Skeletal muscle satellite cell (primary cell): ENCODE results near the gene CENPS. TPM values are rescaled to one million over a fixed set of nuclear protein-coding genes. Genes with fewer than 3 reads are reported as not detected.
A peak's percentile ranks its signal among the peaks of the same experiment; 100 is the strongest.

Experiments
- H3K27me3 ChIP-seq: 2 replicates; pipeline ENCODE4 v1.7.0; 2013; ENCODE audit warnings: low read length; ENCODE audit not compliant: control insufficient read depth, insufficient read depth
- H3K36me3 ChIP-seq: 2 replicates; pipeline ENCODE4 v1.7.0; 2013; ENCODE audit warnings: mild to moderate bottlenecking, control low read depth, low read length; ENCODE audit not compliant: insufficient read depth
- H3K4me1 ChIP-seq: 2 replicates; pipeline ENCODE4 v1.7.0; 2013; ENCODE audit warnings: low read length; ENCODE audit not compliant: control insufficient read depth, insufficient read depth
- H3K4me2 ChIP-seq: 2 replicates; pipeline ENCODE4 v1.7.0; 2013; ENCODE audit warnings: mild to moderate bottlenecking, low read length
- H3K4me3 ChIP-seq: 2 replicates; pipeline ENCODE4 v1.7.0; 2013; ENCODE audit warnings: low read length
- H3K9ac ChIP-seq: 2 replicates; pipeline ENCODE4 v1.7.0; 2013; ENCODE audit warnings: mild to moderate bottlenecking, low read depth, low read length, moderate library complexity
- H3K9me3 ChIP-seq: replicated peaks from 2 replicates; pipeline ENCODE4 v1.7.0; 2013; ENCODE audit warnings: mild to moderate bottlenecking, control low read depth, low read length
- total RNA-seq: library from RNA; depleted of rRNA; stranded (reverse); fragments of >200 nt; gene quantifications from 2 replicates; pipeline ENCODE4 v1.2.3, GENCODE V29; 2012; rRNA removed

CENPS gene
- total RNA-seq, result 13.4 and 16.4 TPM in 2 replicates

DNA sequence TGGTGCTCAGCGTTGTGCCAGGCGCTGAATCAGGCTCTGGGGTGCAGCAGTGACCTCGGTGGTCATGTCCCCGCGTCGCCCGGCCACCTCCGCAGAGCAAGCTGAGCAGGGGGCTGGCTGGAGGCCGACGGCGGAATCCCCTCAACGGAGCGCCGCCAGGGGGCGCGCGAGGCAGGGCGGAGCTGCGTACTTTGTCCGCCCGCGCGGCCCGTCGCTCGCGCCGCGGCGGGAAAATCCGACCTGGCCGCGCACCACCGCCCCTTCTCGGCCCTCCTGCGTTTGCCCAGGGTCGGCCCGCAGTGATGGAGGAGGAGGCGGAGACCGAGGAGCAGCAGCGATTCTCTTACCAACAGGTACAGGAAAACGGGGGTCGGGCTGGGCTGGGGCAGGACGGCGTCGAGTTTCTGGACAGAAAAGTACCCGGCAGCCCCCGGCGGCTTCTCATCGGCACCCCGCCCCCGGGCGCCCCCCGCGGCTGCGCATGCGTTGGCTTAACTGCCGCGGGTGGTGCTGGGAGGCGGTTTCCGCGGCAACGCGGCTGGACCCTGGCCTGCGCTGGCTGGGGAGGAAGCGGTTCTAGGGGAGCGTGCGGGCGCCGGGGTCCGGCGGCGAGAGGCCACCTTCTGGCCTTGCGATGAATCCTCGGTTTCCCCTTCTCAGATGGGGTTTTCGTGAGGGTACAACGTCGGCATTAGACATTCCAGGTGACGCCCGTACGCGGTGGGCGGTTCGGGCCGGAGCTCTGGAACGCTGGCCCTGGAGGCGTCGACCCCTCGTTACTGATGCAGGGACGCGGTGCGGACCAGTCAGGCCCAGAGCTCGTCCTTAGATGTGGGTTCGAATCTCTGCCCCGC is at the start of gene CENPS:
Gene CENPS (plus strand): TSS at position 218 of the 854 bp plus-strand sequence. CDS start 85 bp downstream, at position 303.
- Histone ChIP-seq H3K4me1 (peaks cover 12% of the 10 kb centered on the region), H3K9ac (peak within 1 kb of the TSS; percentile 93), H3K4me2 (peak within 1 kb of the TSS; percentile 93), H3K27me3 (no peaks in the 10 kb centered on the region), H3K9me3 (no peaks in the 10 kb centered on the region), H3K4me3 (peak within 1 kb of the TSS; percentile 94), H3K36me3 (no peaks in the 10 kb centered on the region)

DNA sequence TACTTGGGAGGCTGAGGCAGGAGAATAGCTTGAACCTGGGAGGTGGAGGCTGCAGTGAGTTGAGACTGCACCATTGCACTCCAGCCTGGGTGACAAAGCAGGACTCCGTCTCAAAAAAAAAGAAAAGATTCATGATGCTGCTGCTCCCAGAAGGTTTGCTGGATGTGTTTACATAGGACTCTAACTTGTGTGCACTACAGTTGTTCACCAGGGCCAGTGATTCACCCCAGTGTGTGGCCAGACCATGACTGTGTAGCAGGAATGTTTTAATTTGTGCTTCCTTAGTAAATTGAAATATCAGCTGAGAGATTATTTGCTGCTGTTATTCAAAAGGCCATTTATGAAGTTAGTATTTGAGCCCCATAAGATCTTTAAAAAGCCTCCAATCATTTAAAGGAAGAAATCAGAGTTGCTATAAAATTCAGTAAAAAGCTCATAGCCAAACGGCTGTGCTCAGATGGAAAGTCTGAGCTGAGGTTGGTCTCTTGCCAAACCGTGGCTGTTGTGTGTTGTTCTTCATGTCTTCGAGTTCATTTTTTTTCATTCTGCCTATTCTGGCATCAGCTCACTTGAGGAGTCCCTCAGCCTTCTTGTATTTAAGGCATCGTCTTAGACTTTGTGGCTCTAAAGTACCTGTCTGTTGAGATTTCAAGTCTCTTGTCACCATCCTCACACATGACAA is 49.5 kb upstream of the CENPS start:
- peaks cover 14% of the 10 kb centered on the region for H3K4me1 ChIP-seq
- no peaks in the 10 kb centered on the region for H3K27me3 ChIP-seq
- H3K9me3 ChIP-seq, result no peaks in the 10 kb centered on the region
- peak overlapping the region; percentile 21 for H3K9ac ChIP-seq
- H3K4me3 ChIP-seq, result no peak overlapping the region
- H3K36me3 ChIP-seq, result peaks cover 15% of the 10 kb centered on the region
- peak overlapping the region; percentile 65 for H3K4me2 ChIP-seq

DNA sequence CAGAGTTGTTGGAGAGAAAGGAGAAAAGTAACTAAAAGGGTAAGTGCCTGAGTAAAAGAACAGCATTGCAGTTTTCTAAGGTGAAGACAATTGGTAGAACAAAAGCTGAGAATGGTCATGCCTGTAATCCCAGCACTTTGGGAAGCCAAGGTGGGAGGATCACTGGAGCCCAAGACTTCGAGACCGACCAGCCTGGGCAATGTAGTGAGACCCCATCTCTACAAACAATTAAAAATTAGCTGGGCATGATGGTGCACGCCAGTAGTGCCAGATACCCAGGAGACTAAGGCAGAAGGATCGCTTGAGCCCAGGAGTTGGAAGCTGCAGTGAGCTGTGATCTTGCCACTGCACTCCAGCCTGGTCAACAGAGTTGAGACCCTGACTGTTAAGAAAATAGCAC is 46.6 kb upstream of the CENPS start:
- Histone ChIP-seq H3K4me1 (peaks cover 34% of the 10 kb centered on the region), H3K27me3 (no peaks in the 10 kb centered on the region), H3K9ac (no peak overlapping the region), H3K4me2 (no peak overlapping the region), H3K36me3 (peaks cover 9% of the 10 kb centered on the region), H3K9me3 (no peaks in the 10 kb centered on the region), H3K4me3 (no peak overlapping the region)

DNA sequence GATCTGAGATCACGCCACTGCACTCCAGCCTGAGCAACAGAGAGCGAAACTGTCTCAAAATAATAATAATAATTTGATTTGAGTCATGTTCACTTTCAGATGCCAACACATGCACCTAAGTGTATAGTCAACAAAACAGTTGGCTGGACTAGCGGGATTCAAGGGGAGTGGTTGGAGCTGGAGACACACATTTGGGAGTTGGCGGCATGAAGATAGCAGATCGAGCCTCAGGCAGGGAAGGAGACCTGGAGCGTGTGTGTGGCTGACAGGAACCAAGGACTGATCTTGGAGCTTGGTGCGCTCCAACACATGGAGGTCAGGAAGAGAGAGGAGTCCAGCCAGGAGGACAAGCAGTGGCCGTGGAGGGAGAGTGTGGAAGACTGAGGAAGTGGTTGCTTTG is 46.0 kb upstream of the CENPS start:
- H3K4me1 ChIP-seq, result peaks cover 38% of the 10 kb centered on the region
- no peak overlapping the region for H3K4me2 ChIP-seq
- H3K9me3 ChIP-seq, result no peaks in the 10 kb centered on the region
- no peak overlapping the region for H3K4me3 ChIP-seq
- H3K36me3 ChIP-seq, result peaks cover 3% of the 10 kb centered on the region
- H3K9ac ChIP-seq, result no peak overlapping the region
- H3K27me3 ChIP-seq, result no peaks in the 10 kb centered on the region

DNA sequence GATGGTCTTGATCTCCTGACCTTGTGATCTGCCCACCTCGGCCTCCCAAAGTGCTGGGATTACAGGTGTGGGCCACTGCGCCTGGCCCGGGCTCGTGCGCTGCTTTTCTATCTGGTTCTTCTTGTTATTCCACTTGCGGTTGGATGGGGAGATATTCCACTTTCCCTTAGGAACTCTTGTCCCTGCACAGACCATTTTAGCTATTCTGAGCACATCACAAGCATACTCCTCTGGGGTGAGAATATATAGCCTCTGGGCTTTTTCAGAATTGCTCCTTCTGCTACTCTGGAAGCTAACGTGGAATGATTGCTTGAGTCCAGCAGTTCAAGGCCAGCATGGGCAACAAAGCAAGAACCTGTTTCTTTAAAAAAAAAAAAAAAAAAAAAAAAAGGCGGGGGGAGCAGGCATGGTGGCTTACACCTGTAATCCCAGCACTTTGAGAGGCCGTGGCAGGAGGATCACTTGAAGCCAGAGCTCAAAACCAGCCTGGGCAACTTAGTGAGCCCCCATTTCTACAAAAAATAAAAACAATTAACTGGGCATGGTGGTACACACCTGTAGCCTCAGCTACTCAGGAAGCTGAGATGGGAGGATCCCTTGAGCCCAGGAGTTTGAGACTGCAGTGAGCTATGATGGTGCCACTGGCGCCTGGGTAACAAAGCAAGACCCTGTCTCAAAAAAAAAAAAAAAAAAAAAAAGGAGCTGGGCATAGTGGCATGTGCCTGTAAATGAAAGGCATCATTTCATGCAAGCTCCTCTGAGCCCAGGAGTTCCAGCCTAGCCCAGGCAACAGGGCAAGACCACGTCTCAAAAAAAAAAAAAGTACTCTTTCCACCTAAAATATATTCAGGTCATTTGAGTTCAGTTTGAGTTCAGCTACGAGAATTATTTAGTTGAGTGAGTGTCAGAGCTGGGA is 43.2 kb upstream of the CENPS start:
- no peaks in the 10 kb centered on the region for H3K9me3 ChIP-seq
- peaks cover 23% of the 10 kb centered on the region for H3K4me1 ChIP-seq
- H3K4me3 ChIP-seq, result no peak overlapping the region
- H3K27me3 ChIP-seq, result no peaks in the 10 kb centered on the region
- peak overlapping the region; percentile 79 for H3K4me2 ChIP-seq
- no peaks in the 10 kb centered on the region for H3K36me3 ChIP-seq
- peak overlapping the region; percentile 77 for H3K9ac ChIP-seq

DNA sequence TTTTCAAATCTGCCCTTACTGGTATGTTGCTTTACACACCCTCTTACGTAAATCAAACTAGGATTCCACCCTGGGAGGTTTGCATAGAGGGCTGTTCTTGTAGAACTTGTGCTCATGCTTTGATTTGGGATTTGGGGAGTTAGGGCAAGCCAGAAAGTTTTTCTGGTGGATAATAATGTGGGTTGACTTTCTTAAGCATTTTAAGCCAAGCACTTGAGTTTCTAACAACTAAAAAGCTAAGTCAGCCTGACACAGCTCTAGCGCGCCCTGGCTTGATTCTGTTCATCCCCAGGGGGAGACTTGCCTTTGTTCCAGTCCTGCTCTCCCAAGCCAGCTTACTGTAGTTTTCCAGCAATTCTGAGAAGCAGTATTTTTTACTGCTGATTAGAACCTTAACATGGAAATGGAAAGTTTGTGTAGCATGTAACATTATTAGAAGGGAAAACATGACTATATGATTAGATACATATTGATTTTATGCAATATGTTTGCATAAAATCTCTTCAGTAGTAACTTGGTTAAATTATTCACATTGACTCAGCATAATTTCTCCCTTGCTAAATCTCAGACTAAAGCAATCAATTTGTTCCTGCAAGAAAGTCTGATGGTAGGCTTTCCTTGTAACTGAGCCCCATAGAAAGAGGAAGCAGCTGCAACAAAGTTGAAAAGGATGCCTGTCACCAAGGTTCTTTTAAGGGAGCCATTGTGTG is 42.4 kb upstream of the CENPS start:
- Histone ChIP-seq H3K27me3 (no peaks in the 10 kb centered on the region), H3K9me3 (no peaks in the 10 kb centered on the region), H3K9ac (peak overlapping the region; percentile 77), H3K4me3 (peak overlapping the region; percentile 58), H3K36me3 (no peaks in the 10 kb centered on the region), H3K4me1 (peaks cover 23% of the 10 kb centered on the region), H3K4me2 (peak overlapping the region; percentile 79)

DNA sequence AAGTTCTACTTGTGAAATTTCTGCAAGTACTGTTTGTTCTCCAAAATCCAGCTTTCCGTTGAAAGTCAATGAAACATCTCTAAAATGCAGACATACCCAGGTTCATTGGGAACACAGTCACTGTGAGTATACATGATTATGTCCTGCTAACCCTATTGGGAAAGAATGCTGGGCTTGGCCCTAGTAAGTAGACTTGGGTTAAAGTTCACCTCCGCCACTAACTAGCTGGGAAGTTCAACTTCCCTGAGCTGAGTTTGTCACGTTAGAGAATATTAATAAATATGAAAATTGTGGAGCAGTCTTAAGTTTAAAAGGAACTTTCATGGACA is 41.9 kb upstream of the CENPS start:
- Histone ChIP-seq H3K4me3 (peak overlapping the region; percentile 58), H3K27me3 (no peaks in the 10 kb centered on the region), H3K9me3 (no peaks in the 10 kb centered on the region)

DNA sequence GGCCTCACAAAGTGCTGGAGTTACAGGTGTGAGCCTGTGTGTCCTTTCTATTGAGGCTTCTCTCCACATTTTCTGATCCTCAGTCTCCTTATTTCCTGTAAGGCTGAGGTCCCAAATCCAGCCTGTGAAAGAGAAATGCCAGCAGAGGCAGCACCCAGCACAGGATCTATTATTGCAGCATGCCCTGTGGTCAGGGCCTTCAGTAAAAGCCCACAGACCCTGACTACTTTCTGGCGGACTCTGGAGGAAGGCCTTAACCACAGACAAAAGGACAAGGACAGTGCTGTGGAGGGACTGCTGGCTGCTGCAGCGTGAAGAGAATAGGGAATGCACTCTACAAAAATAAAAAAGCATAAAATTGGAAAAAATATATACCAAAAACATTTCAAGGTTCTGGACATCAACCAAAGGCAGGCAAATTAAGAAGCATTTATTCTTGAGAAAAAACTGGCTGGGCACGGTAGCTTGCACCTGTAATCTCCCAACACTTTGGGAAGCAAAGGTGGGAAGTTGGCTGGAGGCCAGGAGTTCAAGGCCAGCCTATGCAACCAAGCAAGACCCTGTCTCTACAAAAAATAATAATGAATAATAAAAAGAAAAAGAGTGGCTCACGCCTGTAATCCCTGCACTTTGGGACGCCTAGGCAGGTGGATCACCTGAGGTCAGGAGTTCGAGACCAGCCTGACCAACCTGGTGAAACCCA is 40.8 kb upstream of the CENPS start:
- H3K4me2 ChIP-seq, result no peak overlapping the region
- H3K36me3 ChIP-seq, result no peaks in the 10 kb centered on the region
- no peaks in the 10 kb centered on the region for H3K9me3 ChIP-seq
- H3K27me3 ChIP-seq, result no peaks in the 10 kb centered on the region
- H3K4me3 ChIP-seq, result no peak overlapping the region
- peaks cover 23% of the 10 kb centered on the region for H3K4me1 ChIP-seq
- H3K9ac ChIP-seq, result no peak overlapping the region

More for the DNA sequence above, 41.9 kb upstream of the CENPS start:
- no peaks in the 10 kb centered on the region for H3K36me3 ChIP-seq
- peaks cover 23% of the 10 kb centered on the region for H3K4me1 ChIP-seq
- H3K9ac ChIP-seq, result peak overlapping the region; percentile 77
- peak overlapping the region; percentile 79 for H3K4me2 ChIP-seq

DNA sequence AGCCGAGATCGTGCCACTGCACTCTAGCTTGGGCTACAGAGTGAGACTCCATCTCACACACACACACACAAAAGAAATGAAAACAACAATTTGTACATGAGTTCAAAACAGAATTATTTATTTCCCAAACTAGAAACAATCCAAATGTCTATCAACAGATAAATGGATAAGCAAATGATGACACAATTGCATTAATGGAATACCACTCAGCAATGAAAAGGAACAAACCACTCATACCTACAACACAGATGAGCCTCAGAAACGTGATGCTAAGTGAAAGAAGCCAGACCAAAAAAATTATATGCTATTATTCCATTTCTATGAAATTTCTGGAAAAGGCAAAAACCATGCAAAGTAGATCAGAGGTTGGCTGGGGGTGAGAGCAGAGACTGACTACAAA is 33.4 kb upstream of the CENPS start:
- H3K4me2 ChIP-seq, result no peak overlapping the region
- H3K4me1 ChIP-seq, result peaks cover 12% of the 10 kb centered on the region
- no peaks in the 10 kb centered on the region for H3K9me3 ChIP-seq
- H3K4me3 ChIP-seq, result no peak overlapping the region
- H3K36me3 ChIP-seq, result no peaks in the 10 kb centered on the region
- H3K27me3 ChIP-seq, result no peaks in the 10 kb centered on the region
- H3K9ac ChIP-seq, result no peak overlapping the region

DNA sequence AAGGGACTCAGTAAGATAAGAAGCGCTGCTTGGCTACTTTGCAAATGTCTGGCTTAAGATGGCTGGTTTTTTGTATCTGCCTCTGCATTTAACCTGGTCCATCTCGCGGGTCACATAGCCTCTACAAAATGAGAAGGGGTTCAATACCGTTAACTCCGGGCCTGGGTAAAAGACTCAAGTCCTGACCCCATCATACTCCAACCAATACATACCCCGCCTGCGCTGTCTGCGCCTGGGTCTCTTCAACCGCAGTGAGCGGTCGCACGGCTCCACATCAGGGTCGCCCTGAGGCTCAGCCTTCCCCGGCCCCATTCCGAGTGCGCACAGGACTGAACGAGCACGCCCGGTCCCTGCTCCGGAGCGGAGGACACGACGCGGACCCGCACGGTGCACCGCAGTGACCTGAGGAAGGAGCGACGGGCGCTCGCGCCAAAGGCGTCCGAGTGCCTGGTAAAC is 31.9 kb upstream of the CENPS start:
- no peaks in the 10 kb centered on the region for H3K27me3 ChIP-seq
- peak overlapping the region; percentile 91 for H3K4me3 ChIP-seq
- H3K36me3 ChIP-seq, result peaks cover 9% of the 10 kb centered on the region
- H3K4me2 ChIP-seq, result peak overlapping the region; percentile 98
- peaks cover 24% of the 10 kb centered on the region for H3K4me1 ChIP-seq
- H3K9ac ChIP-seq, result peak overlapping the region; percentile 78
- no peaks in the 10 kb centered on the region for H3K9me3 ChIP-seq
